Amniotic stem cell (primary cell): ENCODE measurements around the gene KDELR1.
"Not testable (repeated sequence)": the region's sequence is repeated elsewhere in the genome, so short reads cannot be mapped to it uniquely, and the experiment has no call there.

ENCODE experiments used
- DNase-seq: peaks from one replicate; lab custom pipeline; 2025; lab: John Stamatoyannopoulos, UW

KDELR1 gene

GRCh38 chr19:48397263-48398101 lies 6.1 kb upstream of the KDELR1 start:
- DNase-seq = no peak

DNA sequence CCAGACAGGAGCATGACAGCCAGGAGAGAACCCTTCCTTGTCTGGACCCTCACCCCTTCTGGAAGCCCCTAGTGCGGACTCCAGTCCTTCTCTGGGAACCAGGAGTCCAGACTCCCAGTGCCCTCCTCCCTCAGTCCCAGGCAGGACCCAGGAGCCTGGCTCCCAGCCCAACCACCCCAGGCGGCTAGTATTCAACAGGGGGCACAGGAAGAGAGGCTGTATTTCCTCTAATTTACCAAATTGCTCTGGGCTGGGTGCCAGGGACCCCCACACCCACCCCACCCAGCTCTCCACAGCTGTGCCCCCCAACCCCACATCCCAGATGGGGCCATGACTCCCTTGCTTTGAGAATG lies 5.4 kb upstream of the KDELR1 start:
- no peak for DNase-seq

DNA sequence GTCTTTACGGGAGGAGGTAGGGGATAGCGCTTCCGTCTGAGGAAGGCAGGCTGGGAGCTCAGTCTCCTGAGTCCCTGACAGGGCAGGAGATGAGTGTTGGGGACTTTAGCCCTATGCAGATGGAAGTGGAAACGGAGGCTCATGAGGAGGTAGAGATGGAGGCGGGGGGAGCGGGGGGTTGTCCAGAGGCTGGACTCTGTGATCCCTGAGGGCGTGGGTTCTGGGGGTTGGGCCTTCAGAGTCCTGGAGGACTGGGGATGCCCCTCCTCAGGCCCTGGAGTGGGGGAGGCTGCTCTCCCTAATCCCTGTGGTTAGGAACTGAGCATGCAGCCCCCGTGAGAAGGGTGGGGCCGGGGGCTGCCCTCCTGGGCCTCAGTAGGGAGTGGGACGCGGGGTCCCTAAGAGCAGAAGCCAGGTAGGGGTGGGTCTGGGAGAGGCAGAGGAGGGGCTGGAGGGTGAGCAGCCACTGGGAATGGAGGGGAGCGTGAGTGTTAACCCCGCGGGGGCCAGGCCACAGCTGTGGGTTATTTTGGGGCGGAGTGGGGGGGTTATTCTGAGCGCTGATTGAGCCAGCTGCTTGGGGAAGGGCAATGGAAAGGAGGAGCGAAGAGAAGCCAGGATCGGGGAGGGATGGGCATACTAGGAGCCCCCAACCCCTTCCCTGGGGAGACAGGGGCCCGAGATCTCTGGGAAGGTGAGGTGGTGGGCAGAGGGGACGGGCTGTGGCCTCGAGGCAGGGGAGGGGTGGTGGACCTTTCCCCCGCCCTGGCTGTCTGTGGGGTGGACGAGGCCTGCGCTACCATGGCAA lies 4.9 kb upstream of the KDELR1 start:
- no peak for DNase-seq

- no peak for DNase-seq
Measured at GRCh38 chr19:48395499-48395898, 4.1 kb upstream of the KDELR1 start.

DNA sequence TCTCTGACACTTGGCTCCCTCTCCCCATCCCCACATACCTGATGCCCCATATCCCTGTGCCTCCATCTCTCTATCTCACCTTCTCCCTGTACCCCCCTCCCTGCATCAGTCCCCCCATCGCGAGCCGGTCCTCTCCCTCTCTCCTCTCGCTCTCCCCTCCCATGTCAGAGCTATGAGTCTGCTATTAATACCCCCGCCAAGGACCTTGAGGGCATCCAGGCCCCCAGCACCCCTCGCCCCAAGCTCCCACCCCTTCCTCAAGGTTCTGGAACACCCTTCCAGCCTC lies 3.8 kb upstream of the KDELR1 start:
- DNase-seq = no peak

DNA sequence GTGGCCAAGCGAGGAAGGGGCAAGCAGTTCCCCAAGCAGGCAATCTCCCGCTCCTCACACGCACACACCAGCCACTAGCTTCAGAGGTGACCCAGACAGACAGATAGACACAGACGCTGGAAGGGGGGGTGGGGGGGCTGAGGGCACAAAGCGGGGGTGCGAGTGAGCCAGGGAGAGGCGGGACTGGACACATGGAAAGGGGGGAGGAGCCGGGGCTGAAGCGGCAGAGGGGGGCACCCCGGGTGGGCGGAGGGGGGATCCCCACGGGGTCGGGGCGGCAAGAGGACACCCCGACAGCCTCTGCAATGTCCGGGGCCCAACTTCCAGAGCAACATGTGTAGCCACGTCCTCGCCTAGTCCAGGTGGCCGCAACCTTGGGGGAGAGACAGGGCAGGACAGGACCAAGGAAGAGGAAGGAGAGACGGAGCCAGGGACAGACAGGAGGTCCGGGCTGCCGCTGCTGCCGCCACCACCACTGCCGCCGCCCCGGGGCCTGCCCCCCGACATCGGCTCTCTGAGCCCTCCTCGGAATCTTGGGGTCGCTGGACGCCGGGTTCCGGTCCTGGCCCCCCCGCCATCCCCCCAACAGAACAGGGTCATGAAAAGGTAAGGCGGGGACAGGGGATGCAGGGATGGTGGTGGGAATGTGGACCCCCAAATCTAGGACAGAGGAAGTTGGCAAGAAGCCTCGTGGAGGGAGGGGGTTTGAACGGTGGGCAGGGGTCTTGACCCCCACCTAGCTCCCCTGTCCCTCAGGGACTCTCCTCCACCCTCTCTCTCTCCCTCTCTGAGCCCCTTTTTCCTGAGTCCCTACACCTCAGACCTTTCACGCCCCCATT lies 3.2 kb upstream of the KDELR1 start:
- no peak for DNase-seq

- no peak for DNase-seq
Measured at GRCh38 chr19:48393559-48394330, 2.4 kb upstream of the KDELR1 start, which contains the start of gene GRIN2D. TSS of gene GRIN2D (plus strand) at chr19:48393668. CDS start at chr19:48398393, 4,725 bp downstream.

DNA sequence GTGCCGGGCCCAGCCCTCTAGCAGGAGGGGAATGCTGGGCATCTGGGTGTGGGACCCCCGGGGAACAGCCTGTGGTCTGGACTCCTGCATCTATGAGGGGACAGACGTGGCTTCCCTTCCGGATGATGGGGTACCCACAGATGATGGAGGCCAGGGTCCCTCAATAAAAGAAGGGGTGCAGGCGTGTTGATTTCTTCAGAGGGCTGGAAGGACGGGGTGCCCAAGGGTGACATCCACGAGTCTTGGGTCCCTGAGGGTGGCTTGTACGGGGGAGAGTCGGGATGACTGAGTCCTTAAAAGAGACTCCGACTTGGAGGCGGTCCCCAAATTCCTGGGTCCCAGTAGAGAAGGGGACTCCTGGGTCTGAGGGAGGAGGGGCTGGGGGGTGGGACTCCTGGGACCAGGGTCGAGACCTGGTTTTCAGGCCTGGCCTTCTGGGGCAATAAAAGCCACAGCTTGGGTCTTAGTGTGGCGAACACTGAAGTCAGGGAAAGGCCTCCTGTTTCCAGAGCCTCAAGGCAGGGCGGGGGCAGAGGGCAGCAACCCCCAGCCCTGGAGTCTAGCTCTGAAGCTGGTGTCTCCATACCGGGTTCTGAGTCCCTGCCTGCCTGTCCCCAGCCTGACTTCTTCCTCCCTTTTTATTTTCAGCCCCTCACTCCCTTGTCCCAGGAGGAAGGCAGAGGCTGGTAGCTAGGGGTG lies 1.7 kb upstream of the KDELR1 start:
- no peak for DNase-seq

DNA sequence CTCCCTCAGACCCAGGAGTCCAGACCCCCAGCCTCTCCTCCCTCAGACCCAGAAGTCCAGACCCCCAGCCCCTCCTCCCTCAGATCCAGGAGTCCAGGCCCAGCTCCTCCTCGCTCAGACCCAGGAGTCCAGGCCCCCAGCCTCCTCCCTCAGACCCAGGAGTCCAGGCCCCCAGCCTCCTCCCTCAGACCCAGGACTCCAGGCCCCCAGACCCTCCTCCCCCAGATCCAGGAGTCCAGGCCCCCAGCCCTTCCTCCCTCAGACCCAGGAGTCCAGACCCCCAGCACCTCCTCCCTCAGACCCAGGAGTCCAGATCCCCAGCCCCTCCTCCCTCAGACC lies 624 bp upstream of the KDELR1 start:
- not testable (repeated sequence) for DNase-seq

- DNase-seq = peak; percentile 29
Measured at GRCh38 chr19:48390188-48391099, 907 bp downstream of the KDELR1 start.

DNA sequence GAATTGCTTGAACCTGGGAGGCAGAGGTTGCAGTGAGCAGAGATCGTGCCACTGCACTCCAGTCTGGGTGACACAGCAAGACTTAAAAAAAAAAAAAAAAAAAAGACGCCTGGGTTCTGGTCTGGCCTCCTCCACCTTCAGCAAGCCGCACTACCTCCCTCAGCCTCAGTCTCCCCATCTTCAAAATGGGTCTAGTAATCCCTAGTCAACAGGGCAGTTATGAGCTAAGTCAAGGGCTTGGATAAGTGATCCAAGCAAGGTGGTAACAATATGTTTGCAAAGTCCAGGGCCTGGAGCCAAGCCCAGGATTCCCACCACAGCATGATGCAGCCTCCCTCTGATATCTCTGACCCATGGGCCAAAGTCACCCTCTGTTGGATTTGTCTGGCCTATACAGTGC lies 4.4 kb downstream of the KDELR1 start:
- no peak for DNase-seq

DNA sequence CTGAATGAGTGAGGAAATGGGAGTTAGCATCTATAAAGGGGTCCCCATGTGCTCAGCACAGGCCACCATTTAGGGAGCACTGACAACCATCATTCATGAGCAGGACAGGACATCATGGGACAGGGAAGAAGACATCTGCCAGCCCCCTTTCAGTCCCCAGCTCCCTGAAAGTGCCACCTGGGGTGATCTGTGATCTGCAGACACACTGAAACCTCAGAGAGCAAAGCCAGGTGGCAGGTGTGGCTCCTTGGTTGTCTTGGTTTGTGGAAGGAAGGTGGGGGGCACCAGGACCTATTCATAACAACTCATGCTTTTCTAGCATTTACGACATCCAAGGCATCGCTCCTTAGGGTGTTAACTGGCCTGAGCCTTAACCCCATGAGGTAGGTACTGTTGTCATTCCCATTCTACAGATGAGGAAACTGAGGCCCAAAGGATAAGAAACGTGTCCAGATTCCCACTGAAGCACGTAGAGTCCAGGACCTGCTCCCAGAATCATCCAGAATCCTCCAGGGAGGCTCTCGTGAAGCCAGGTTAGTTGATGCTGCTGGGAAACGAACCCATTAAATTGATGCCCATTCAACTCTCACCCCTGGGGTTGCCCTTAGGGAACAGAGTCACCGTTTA lies 5.8 kb downstream of the KDELR1 start:
- no peak for DNase-seq

- no peak for DNase-seq
Measured at GRCh38 chr19:48382286-48382685, 9.1 kb downstream of the KDELR1 start.

- DNase-seq = no peak
Measured at GRCh38 chr19:48381178-48381950, 10.0 kb downstream of the KDELR1 start.

DNA sequence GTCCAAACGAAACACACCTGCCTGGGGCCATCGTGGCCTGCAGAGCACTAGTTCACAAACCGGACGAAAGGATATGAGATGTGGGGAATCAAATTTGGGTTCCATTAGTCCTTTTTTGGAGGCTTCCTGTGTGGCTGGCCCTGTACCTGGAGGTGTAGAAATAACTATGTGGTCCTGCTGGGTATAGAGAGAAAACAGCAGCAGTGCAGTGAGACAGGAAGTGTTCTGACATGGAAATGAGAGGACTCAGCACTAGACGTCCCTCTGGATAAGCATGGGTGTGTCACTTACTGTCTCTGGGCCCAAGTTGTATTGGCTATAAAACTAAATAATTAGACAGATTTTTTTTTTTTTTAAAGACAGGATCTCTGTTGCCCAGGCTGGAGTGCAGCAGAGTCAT lies 12.3 kb downstream of the KDELR1 start:
- no peak for DNase-seq

GRCh38 chr19:48378194-48378570 lies 13.2 kb downstream of the KDELR1 start:
- DNase-seq = no peak

- DNase-seq = no peak
Measured at GRCh38 chr19:48373567-48373966, 17.8 kb downstream of the KDELR1 start.

GRCh38 chr19:48372904-48373303 lies 18.4 kb downstream of the KDELR1 start:
- no peak for DNase-seq

DNA sequence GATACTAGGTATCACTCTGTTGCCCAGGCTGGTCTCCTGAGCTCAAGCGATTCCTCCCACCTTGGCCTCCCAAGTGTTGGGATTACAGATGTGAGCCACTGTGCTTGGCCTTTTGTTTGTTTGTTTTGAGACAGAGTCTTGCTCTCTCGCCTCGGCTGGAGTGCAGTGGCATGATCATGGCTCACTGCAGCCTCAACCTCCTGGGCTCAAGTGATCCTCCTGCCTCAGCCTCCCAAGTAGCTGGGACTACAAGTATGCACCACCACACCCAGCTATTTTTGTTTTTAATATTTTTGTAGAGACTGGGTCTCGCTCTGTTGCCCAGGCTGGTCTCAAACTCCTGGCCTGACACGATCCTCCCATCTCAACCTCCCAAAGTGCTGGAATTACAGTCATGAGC lies 19.6 kb downstream of the KDELR1 start:
- not testable (repeated sequence) for DNase-seq
